WI38 (cell line): ENCODE measurements around the gene REG4.
"Not testable (repeated sequence)": the region's sequence is repeated elsewhere in the genome, so short reads cannot be mapped to it uniquely, and the experiment has no call there.

Experiments used
- H3K4me3 ChIP-seq: 2 replicates; pipeline ENCODE4 v1.5.1; 2011; ENCODE audit warnings: low read depth, mild to moderate bottlenecking, control low read depth, low read length
- TF ChIP-seq, protein P1 (sequence below): IDR thresholded peaks from 2 replicates; pipeline ENCODE4 v1.5.1; 2012; ENCODE audit warnings: low read depth, mild to moderate bottlenecking, control low read depth, low read length

REG4 gene

DNA sequence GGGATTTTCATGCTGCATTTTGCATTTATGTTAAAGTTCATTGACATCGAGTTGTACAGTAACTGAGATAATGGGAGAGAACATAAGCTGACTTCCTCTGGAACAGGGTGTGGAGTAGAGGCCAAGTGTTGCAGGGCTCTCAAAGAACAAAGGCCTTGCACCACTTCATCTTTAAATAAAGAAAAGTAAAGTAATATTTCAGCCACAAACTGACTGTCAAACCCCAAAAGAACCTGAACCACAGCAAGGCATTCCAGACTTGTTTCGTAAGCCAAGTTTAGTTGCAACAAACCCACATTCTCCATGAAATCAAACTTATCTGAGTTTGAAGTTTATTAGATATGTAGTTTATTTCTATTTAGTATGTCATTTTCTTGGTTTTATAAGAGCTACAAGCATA, 23.5 kb downstream of the REG4 start:
- TF ChIP-seq, protein P1, sequence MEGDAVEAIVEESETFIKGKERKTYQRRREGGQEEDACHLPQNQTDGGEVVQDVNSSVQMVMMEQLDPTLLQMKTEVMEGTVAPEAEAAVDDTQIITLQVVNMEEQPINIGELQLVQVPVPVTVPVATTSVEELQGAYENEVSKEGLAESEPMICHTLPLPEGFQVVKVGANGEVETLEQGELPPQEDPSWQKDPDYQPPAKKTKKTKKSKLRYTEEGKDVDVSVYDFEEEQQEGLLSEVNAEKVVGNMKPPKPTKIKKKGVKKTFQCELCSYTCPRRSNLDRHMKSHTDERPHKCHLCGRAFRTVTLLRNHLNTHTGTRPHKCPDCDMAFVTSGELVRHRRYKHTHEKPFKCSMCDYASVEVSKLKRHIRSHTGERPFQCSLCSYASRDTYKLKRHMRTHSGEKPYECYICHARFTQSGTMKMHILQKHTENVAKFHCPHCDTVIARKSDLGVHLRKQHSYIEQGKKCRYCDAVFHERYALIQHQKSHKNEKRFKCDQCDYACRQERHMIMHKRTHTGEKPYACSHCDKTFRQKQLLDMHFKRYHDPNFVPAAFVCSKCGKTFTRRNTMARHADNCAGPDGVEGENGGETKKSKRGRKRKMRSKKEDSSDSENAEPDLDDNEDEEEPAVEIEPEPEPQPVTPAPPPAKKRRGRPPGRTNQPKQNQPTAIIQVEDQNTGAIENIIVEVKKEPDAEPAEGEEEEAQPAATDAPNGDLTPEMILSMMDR, result no peak
- no peak overlapping the region for H3K4me3 ChIP-seq

GRCh38 chr1:119786473-119787050, 24.7 kb downstream of the REG4 start:
- not testable (repeated sequence) for H3K4me3 ChIP-seq

- not testable (repeated sequence) for H3K4me3 ChIP-seq
Measured at GRCh38 chr1:119786046-119786445, 25.2 kb downstream of the REG4 start.

DNA sequence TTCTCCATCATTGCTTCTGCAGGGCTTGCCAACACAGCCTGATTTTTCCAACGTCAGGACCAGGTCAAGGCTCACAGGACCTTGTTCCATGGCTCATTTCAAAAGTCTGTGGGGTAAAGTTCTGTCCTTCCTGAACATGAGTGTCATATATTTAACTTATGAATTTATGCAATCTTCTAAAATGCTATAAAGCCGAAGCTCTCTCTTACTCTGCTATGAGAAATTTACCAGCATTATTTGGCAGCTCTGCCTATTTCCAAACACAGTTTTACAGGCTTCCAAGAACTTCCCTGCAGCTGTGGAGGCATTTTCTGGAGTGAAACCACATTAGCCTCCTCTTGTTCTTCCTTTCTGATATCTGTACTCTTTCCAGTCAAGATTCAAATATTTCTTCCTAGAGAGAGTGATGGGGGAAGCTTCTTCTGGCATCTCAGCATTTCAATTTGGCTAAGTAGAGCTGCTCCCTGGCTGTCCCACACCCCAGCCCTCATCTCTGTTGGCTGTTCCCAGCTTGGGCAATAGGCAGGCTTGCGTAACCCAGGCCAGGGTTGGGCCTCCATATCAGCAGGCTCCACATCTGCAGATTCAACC, 27.0 kb downstream of the REG4 start:
- TF ChIP-seq, protein P1, result no peak
- no peak overlapping the region for H3K4me3 ChIP-seq

GRCh38 chr1:119783354-119784185, 27.7 kb downstream of the REG4 start:
- TF ChIP-seq, protein P1, result no peak
- H3K4me3 ChIP-seq, result no peak overlapping the region

GRCh38 chr1:119782631-119783325, 28.5 kb downstream of the REG4 start:
- TF ChIP-seq, protein P1, result no peak
- H3K4me3 ChIP-seq, result no peak overlapping the region

- H3K4me3 ChIP-seq, result no peak overlapping the region
- TF ChIP-seq, protein P1, result no peak
Measured at GRCh38 chr1:119781434-119782210, 29.6 kb downstream of the REG4 start.
